GM23338 (cell line): ENCODE results near the gene SUPT5H. TPM values are rescaled to one million over a fixed set of nuclear protein-coding genes. Genes with fewer than 3 reads are reported as not detected.

ENCODE experiments used
- ATAC-seq: fragments of 200-7000 bp; cut with Tn5 transposase; 3 replicates; pipeline ENCODE4 v1.9.1; 2020
- DNase-seq: peaks from one replicate; pipeline ENCODE4 v3.0.0-alpha.2; 2015; ENCODE audit warnings: low spot score
- H2AFZ ChIP-seq: fragments of 200-600 bp; sonication (generic); 2 replicates; pipeline ENCODE4 v1.8.0; 2016; ENCODE audit warnings: antibody characterized with exemption, mild to moderate bottlenecking, moderate library complexity
- H3F3A ChIP-seq: fragments of 200-600 bp; sonication (generic); replicated peaks from 2 replicates; pipeline ENCODE4 v1.8.0; 2017; ENCODE audit warnings: antibody characterized with exemption, mixed run types, low read depth
- H3K27ac ChIP-seq: fragments of 200-600 bp; sonication (generic); 2 replicates; pipeline ENCODE4 v1.6.1; 2016; ENCODE audit warnings: low read depth
- H3K27me3 ChIP-seq: fragments of 200-600 bp; sonication (generic); 2 replicates; pipeline ENCODE4 v1.8.0; 2016; ENCODE audit warnings: mild to moderate bottlenecking, mixed run types, moderate library complexity; ENCODE audit not compliant: insufficient read depth
- H3K36me3 ChIP-seq: fragments of 200-600 bp; sonication (generic); 2 replicates; pipeline ENCODE4 v1.8.0; 2016; ENCODE audit warnings: mild to moderate bottlenecking; ENCODE audit not compliant: insufficient read depth
- H3K4me1 ChIP-seq: fragments of 200-600 bp; sonication (generic); 2 replicates; pipeline ENCODE4 v1.8.0; 2016; ENCODE audit warnings: mild to moderate bottlenecking, moderate library complexity; ENCODE audit not compliant: insufficient read depth
- H3K4me2 ChIP-seq: fragments of 200-600 bp; sonication (generic); 2 replicates; pipeline ENCODE4 v1.7.1; 2017; ENCODE audit warnings: mixed run types
- H3K4me3 ChIP-seq: fragments of 200-600 bp; sonication (generic); 2 replicates; pipeline ENCODE4 v1.6.1; 2016; ENCODE audit warnings: mixed run types
- H3K79me2 ChIP-seq: fragments of 200-600 bp; sonication (generic); replicated peaks from 2 replicates; pipeline ENCODE4 v1.8.0; 2017; ENCODE audit warnings: mild to moderate bottlenecking; ENCODE audit not compliant: insufficient read depth
- H3K9me2 ChIP-seq: fragments of 200-600 bp; sonication (generic); 2 replicates; pipeline ENCODE4 v1.8.0; 2017; ENCODE audit not compliant: insufficient read depth
- H4K20me1 ChIP-seq: fragments of 200-600 bp; sonication (generic); replicated peaks from 2 replicates; pipeline ENCODE4 v1.8.0; 2017; ENCODE audit warnings: mild to moderate bottlenecking; ENCODE audit not compliant: insufficient read depth
- H3K27ac Mint-ChIP-seq: 2 replicates; pipeline ENCODE4 v1.8.0; 2020; ENCODE audit warnings: inconsistent platforms, mild to moderate bottlenecking, moderate library complexity, mixed read lengths
- H3K27me3 Mint-ChIP-seq: 3 replicates; pipeline ENCODE4 v1.8.0; 2022; ENCODE audit warnings: low read depth, mild to moderate bottlenecking, moderate library complexity, mixed read lengths, inconsistent platforms; ENCODE audit not compliant: insufficient read depth, poor library complexity
- H3K36me3 Mint-ChIP-seq: 3 replicates; pipeline ENCODE4 v1.8.0; 2021; ENCODE audit warnings: low read depth, mild to moderate bottlenecking, inconsistent platforms, moderate library complexity, mixed read lengths
- H3K4me1 Mint-ChIP-seq: 3 replicates; pipeline ENCODE4 v1.8.0; 2020; ENCODE audit warnings: mild to moderate bottlenecking, inconsistent platforms, mixed read lengths
- H3K4me3 Mint-ChIP-seq: 3 replicates; pipeline ENCODE4 v1.8.0; 2021; ENCODE audit warnings: moderate library complexity, mild to moderate bottlenecking, inconsistent platforms, mixed read lengths
- H3K9me3 Mint-ChIP-seq: 3 replicates; pipeline ENCODE4 v1.8.0; 2020; ENCODE audit warnings: moderate library complexity, mild to moderate bottlenecking, inconsistent platforms, mixed read lengths
- CREB1 ChIP-seq: fragments of 250-450 bp; sonication (Bioruptor Pico); IDR thresholded peaks from 2 replicates; pipeline ENCODE4 v1.5.0; 2020; ENCODE audit warnings: low read depth, mild to moderate bottlenecking, moderate library complexity
- CTCF ChIP-seq, 2 experiments: fragments of 200-600 bp in 1 of 2; sonication (generic) in 1 of 2; conservative IDR thresholded peaks; 2 replicates each; pipeline versions ENCODE4 v1.5.1 to v1.6.1; 2016 to 2017; ENCODE audit warnings: antibody characterized with exemption in 2 of 2, low read depth in 2 of 2, mild to moderate bottlenecking in 2 of 2, moderate library complexity in 1 of 2
- EZH2 ChIP-seq: fragments of 200-600 bp; sonication (generic); IDR thresholded peaks from one replicate; pipeline ENCODE4 v1.8.0; 2017; ENCODE audit warnings: antibody characterized with exemption, mild to moderate bottlenecking, low read depth; ENCODE audit not compliant: unreplicated experiment
- EZH2phosphoT487 ChIP-seq: fragments of 200-600 bp; sonication (generic); IDR thresholded peaks from one replicate; pipeline ENCODE4 v1.8.1; 2018; ENCODE audit warnings: antibody characterized with exemption; ENCODE audit not compliant: unreplicated experiment
- JUNB ChIP-seq: IDR thresholded peaks from one replicate; pipeline ENCODE4 v1.6.1; 2016; ENCODE audit warnings: antibody characterized with exemption; ENCODE audit not compliant: unreplicated experiment
- NANOG ChIP-seq: IDR thresholded peaks from 2 replicates; pipeline ENCODE4 v1.6.1; 2016; ENCODE audit warnings: antibody characterized with exemption, borderline replicate concordance
- POLR2AphosphoS5 ChIP-seq: IDR thresholded peaks from 2 replicates; pipeline ENCODE4 v1.6.1; 2016; ENCODE audit warnings: antibody characterized with exemption, low read depth
- REST ChIP-seq: IDR thresholded peaks from one replicate; pipeline ENCODE4 v1.6.1; 2018; ENCODE audit warnings: antibody characterized with exemption; ENCODE audit not compliant: unreplicated experiment
- STAT1 ChIP-seq: IDR thresholded peaks from one replicate; pipeline ENCODE4 v1.6.1; 2016; ENCODE audit warnings: antibody characterized with exemption; ENCODE audit not compliant: unreplicated experiment
- ZNF114 ChIP-seq: fragments of 250-450 bp; sonication (Bioruptor Pico); IDR thresholded peaks from 2 replicates; pipeline ENCODE4 v1.5.0; 2020; ENCODE audit warnings: mild to moderate bottlenecking, moderate library complexity
- ZNF331 ChIP-seq: fragments of 250-450 bp; sonication (Bioruptor Pico); IDR thresholded peaks from 2 replicates; pipeline ENCODE4 v1.5.0; 2020; ENCODE audit warnings: low read depth, mild to moderate bottlenecking, moderate library complexity
- polyA plus RNA-seq: library from polyadenylated mRNA; unstranded; fragments of >200 nt; fragmentation: Nextera tagmentation; extraction: Ambion mirVana; gene quantifications from 2 replicates; pipeline ENCODE4 v1.2.1, GENCODE V29; 2016
- total RNA-seq: library from RNA; depleted of rRNA; stranded (reverse); fragments of >200 nt; shearing (Covaris generic); gene quantifications from 2 replicates; pipeline ENCODE4 v1.2.3, GENCODE V29; 2014
- TF ChIP-seq, protein P1 (sequence below): IDR thresholded peaks from 2 replicates; pipeline ENCODE4 v1.6.1; 2016; ENCODE audit warnings: antibody characterized with exemption
- TF ChIP-seq, protein P2 (sequence below): fragments of 250-450 bp; sonication (Bioruptor Pico); IDR thresholded peaks from 2 replicates; pipeline ENCODE4 v1.5.0; 2020; ENCODE audit warnings: mild to moderate bottlenecking, moderate library complexity

SUPT5H gene
- total and polyA plus RNA-seq, 2 experiments from 2014 or later, result 108 to 150 TPM

DNA sequence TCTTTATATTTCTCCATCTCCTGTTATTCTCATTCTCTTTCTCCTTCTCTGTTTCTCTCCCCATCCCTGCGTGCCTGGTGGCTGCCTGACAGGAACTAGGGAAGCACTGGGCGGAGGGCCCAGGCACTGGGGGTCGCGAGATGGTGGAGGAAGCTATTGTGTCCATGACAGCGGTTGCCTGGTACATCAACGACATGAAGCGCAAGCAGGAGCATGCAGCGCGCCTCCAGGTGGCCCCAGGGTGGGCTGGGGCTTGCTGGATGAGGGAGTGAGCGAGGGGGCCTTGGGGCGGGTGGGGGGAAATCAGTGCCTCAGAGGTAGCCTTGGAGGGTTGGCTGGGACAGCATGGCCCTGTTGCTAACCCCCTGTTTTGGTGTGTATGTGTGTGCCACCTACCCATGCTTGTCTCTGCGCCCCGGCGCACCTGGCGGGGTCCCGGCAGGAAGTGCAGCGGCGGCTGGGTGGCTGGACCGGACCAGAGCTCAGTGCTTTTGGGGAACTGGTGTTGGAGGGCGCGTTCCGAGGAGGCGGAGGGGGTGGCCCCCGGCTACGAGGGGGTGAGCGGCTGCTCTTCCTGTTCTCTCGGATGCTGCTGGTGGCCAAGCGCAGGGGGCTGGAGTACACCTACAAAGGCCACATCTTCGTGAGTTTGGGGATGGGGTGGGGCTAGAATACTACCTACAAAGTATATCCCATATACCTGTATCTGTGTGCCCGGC, 27.8 kb upstream of the SUPT5H start:
- Mint-ChIP-seq H3K4me3 (no peak overlapping the region), H3K27ac (peak overlapping the region; percentile 79; the same call in 1 of the 2 replicates), H3K9me3 (no peaks in the 10 kb centered on the region), H3K36me3 (peaks cover 64% of the 10 kb centered on the region), H3K4me1 (peaks cover 17% of the 10 kb centered on the region), H3K27me3 (peaks cover 9% of the 10 kb centered on the region)
- H4K20me1 ChIP-seq, result peaks cover 14% of the 10 kb centered on the region; the same call in 1 of the 2 replicates
- peaks cover 11% of the 10 kb centered on the region; the same call in 1 of the 2 replicates for H3K36me3 ChIP-seq
- DNase-seq (no peak), ATAC-seq (no peak)
- no peak overlapping the region for H2AFZ ChIP-seq
- H3K27me3 ChIP-seq, result no peaks in the 10 kb centered on the region
- peaks cover 12% of the 10 kb centered on the region; the same call in 1 of the 2 replicates for H3K4me1 ChIP-seq
- peaks cover 22% of the 10 kb centered on the region for H3F3A ChIP-seq
- no peak overlapping the region for H3K27ac ChIP-seq
- H3K79me2 ChIP-seq, result peaks cover 15% of the 10 kb centered on the region
- TF ChIP-seq JUNB, result no peak
- no peak for TF ChIP-seq REST
- no peak for TF ChIP-seq NANOG
- TF ChIP-seq, protein P1, sequence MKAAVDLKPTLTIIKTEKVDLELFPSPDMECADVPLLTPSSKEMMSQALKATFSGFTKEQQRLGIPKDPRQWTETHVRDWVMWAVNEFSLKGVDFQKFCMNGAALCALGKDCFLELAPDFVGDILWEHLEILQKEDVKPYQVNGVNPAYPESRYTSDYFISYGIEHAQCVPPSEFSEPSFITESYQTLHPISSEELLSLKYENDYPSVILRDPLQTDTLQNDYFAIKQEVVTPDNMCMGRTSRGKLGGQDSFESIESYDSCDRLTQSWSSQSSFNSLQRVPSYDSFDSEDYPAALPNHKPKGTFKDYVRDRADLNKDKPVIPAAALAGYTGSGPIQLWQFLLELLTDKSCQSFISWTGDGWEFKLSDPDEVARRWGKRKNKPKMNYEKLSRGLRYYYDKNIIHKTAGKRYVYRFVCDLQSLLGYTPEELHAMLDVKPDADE, result no peak
- no peak for TF ChIP-seq ZNF331 (CRISPR knock-in tag)
- no peak for TF ChIP-seq POLR2AphosphoS5
- TF ChIP-seq EZH2, result no peak
- TF ChIP-seq CTCF (conservative IDR thresholded peaks at IDR 0.05; ENCODE audit: low read depth in 2 of 2), result no peak
- TF ChIP-seq, protein P2, sequence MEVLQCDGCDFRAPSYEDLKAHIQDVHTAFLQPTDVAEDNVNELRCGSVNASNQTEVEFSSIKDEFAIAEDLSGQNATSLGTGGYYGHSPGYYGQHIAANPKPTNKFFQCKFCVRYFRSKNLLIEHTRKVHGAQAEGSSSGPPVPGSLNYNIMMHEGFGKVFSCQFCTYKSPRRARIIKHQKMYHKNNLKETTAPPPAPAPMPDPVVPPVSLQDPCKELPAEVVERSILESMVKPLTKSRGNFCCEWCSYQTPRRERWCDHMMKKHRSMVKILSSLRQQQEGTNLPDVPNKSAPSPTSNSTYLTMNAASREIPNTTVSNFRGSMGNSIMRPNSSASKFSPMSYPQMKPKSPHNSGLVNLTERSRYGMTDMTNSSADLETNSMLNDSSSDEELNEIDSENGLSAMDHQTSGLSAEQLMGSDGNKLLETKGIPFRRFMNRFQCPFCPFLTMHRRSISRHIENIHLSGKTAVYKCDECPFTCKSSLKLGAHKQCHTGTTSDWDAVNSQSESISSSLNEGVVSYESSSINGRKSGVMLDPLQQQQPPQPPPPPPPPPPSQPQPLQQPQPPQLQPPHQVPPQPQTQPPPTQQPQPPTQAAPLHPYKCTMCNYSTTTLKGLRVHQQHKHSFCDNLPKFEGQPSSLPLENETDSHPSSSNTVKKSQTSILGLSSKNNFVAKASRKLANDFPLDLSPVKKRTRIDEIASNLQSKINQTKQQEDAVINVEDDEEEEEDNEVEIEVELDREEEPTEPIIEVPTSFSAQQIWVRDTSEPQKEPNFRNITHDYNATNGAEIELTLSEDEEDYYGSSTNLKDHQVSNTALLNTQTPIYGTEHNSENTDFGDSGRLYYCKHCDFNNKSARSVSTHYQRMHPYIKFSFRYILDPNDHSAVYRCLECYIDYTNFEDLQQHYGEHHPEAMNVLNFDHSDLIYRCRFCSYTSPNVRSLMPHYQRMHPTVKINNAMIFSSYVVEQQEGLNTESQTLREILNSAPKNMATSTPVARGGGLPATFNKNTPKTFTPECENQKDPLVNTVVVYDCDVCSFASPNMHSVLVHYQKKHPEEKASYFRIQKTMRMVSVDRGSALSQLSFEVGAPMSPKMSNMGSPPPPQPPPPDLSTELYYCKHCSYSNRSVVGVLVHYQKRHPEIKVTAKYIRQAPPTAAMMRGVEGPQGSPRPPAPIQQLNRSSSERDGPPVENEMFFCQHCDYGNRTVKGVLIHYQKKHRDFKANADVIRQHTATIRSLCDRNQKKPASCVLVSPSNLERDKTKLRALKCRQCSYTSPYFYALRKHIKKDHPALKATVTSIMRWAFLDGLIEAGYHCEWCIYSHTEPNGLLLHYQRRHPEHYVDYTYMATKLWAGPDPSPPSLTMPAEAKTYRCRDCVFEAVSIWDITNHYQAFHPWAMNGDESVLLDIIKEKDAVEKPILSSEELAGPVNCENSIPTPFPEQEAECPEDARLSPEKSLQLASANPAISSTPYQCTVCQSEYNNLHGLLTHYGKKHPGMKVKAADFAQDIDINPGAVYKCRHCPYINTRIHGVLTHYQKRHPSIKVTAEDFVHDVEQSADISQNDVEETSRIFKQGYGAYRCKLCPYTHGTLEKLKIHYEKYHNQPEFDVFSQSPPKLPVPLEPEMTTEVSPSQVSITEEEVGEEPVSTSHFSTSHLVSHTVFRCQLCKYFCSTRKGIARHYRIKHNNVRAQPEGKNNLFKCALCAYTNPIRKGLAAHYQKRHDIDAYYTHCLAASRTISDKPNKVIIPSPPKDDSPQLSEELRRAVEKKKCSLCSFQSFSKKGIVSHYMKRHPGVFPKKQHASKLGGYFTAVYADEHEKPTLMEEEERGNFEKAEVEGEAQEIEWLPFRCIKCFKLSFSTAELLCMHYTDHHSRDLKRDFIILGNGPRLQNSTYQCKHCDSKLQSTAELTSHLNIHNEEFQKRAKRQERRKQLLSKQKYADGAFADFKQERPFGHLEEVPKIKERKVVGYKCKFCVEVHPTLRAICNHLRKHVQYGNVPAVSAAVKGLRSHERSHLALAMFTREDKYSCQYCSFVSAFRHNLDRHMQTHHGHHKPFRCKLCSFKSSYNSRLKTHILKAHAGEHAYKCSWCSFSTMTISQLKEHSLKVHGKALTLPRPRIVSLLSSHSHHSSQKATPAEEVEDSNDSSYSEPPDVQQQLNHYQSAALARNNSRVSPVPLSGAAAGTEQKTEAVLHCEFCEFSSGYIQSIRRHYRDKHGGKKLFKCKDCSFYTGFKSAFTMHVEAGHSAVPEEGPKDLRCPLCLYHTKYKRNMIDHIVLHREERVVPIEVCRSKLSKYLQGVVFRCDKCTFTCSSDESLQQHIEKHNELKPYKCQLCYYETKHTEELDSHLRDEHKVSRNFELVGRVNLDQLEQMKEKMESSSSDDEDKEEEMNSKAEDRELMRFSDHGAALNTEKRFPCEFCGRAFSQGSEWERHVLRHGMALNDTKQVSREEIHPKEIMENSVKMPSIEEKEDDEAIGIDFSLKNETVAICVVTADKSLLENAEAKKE (CRISPR knock-in tag), result no peak
- no peak for TF ChIP-seq STAT1
- no peak for TF ChIP-seq EZH2phosphoT487
- no peak for TF ChIP-seq CREB1 (CRISPR knock-in tag)
- TF ChIP-seq ZNF114 (CRISPR knock-in tag), result no peak
- H3K9me2 ChIP-seq, result no peaks in the 10 kb centered on the region
- H3K4me2 ChIP-seq, result no peak overlapping the region
- no peak overlapping the region for H3K4me3 ChIP-seq
